ENCODE measurements around the gene ENO4. TPM values are rescaled to one million over a fixed set of nuclear protein-coding genes. Genes with fewer than 3 reads are reported as not detected.

Gene ENO4
- total RNA-seq, 1 donor from 2014 or later: 1.2 TPM

- DNase-seq (ENCODE audit: low spot score): no peak
- intact Hi-C loops (cut with DNase I): no loop called here
- ATAC-seq: no peak
Measured at GRCh38 chr10:116892907-116893685, 43.8 kb downstream of the ENO4 start.

- DNase-seq (ENCODE audit: low spot score): no peak
Measured at GRCh38 chr10:116893686-116894037, 44.4 kb downstream of the ENO4 start.

GRCh38 chr10:116899626-116900025 lies 50.3 kb downstream of the ENO4 start:
- intact Hi-C loops (cut with DNase I): no loop called here
- ATAC-seq (no peak), DNase-seq (ENCODE audit: low spot score) (no peak)

More at GRCh38 chr10:116893686-116894037, 44.4 kb downstream of the ENO4 start:
- no peak for ATAC-seq
- intact Hi-C loops (cut with DNase I): no loop called here

GRCh38 chr10:116905845-116906210 lies 56.5 kb downstream of the ENO4 start:
- intact Hi-C loops (cut with DNase I): no loop called here
- no peak for ATAC-seq
- no peak for DNase-seq (ENCODE audit: low spot score)

GRCh38 chr10:116907245-116907987 lies 58.1 kb downstream of the ENO4 start:
- ATAC-seq: no peak
- DNase-seq (ENCODE audit: low spot score): no peak
- intact Hi-C loops (cut with DNase I): no loop called here

GRCh38 chr10:116909307-116909706 lies 60.0 kb downstream of the ENO4 start:
- no peak for DNase-seq (ENCODE audit: low spot score)

GRCh38 chr10:116910910-116911309 lies 61.6 kb downstream of the ENO4 start:
- ATAC-seq (no peak), DNase-seq (ENCODE audit: low spot score) (no peak)
- intact Hi-C loops (cut with DNase I): no loop called here

More at GRCh38 chr10:116909307-116909706, 60.0 kb downstream of the ENO4 start:
- no peak for ATAC-seq
- intact Hi-C loops (cut with DNase I): no loop called here

- intact Hi-C loops (cut with DNase I): no loop called here
- no peak for ATAC-seq
- DNase-seq (ENCODE audit: low spot score): no peak
Measured at GRCh38 chr10:116912162-116912561, 62.9 kb downstream of the ENO4 start.

- DNase-seq (ENCODE audit: low spot score) (no peak), ATAC-seq (no peak)
- intact Hi-C loops (cut with DNase I): no loop called here
Measured at GRCh38 chr10:116913695-116914094, 64.4 kb downstream of the ENO4 start.

- DNase-seq (ENCODE audit: low spot score): no peak
- intact Hi-C loops (cut with DNase I): loop anchor here (5.0 kb wide), 1 partner anchor 1153 kb away; no protein-coding TSS in a partner anchor
- no peak for ATAC-seq
Measured at GRCh38 chr10:116915340-116915739, 66.0 kb downstream of the ENO4 start.

GRCh38 chr10:116917481-116917880 lies 68.2 kb downstream of the ENO4 start:
- intact Hi-C loops (cut with DNase I): loop anchor here (5.0 kb wide), 1 partner anchor 1155 kb away; no protein-coding TSS in a partner anchor
- DNase-seq (ENCODE audit: low spot score) (no peak), ATAC-seq (no peak)

- intact Hi-C loops (cut with DNase I): loop anchor here (5.0 kb wide), 1 partner anchor 1156 kb away; no protein-coding TSS in a partner anchor
- ATAC-seq: no peak
- no peak for DNase-seq (ENCODE audit: low spot score)
Measured at GRCh38 chr10:116918583-116918982, 69.3 kb downstream of the ENO4 start.

- no peak for ATAC-seq
- no peak for DNase-seq (ENCODE audit: low spot score)
Measured at GRCh38 chr10:116919164-116919563, 69.9 kb downstream of the ENO4 start.

GRCh38 chr10:116919706-116920105 lies 70.4 kb downstream of the ENO4 start:
- DNase-seq (ENCODE audit: low spot score): no peak
- intact Hi-C loops (cut with DNase I): loop anchor here (5.0 kb wide), 1 partner anchor 1157 kb away; no protein-coding TSS in a partner anchor
- ATAC-seq: no peak

More at GRCh38 chr10:116919164-116919563, 69.9 kb downstream of the ENO4 start:
- intact Hi-C loops (cut with DNase I): loop anchor here (5.0 kb wide), 1 partner anchor 1157 kb away; no protein-coding TSS in a partner anchor

GRCh38 chr10:116925056-116925455 lies 75.8 kb downstream of the ENO4 start:
- no peak for DNase-seq (ENCODE audit: low spot score)
- ATAC-seq: no peak
- intact Hi-C loops (cut with DNase I): no loop called here

GRCh38 chr10:116926426-116926825 lies 77.1 kb downstream of the ENO4 start:
- DNase-seq (ENCODE audit: low spot score) (no peak), ATAC-seq (no peak)
- intact Hi-C loops (cut with DNase I): no loop called here

GRCh38 chr10:116931806-116932205 lies 82.5 kb downstream of the ENO4 start:
- intact Hi-C loops (cut with DNase I): no loop called here
- DNase-seq (ENCODE audit: low spot score) (no peak), ATAC-seq (no peak)
